B cell (primary cell): ENCODE data around the gene AGTPBP1. TPM values are rescaled to one million over a fixed set of nuclear protein-coding genes. Genes with fewer than 3 reads are reported as not detected.
"Not testable (repeated sequence)": the region's sequence is repeated elsewhere in the genome, so short reads cannot be mapped to it uniquely, and the experiment has no call there.

Source experiments
- ATAC-seq: fragments of 200-7000 bp; cut with Tn5 transposase; one replicate; pipeline ENCODE4 v1.10.0; 2021; ENCODE audit warnings: low read depth, mild to moderate bottlenecking, moderate number of reproducible peaks, moderate library complexity
- CTCF ChIA-PET: fragments of 350-600 bp; sonication (Branson Sonifier 250); formaldehyde crosslinking; loops from one replicate; lab custom pipeline; 2021; ENCODE audit warnings: antibody characterized with exemption, inconsistent platforms; lab: Charles Lee
- POLR2A ChIA-PET: fragments of 350-600 bp; sonication (Branson Sonifier 250); formaldehyde crosslinking; loops from one replicate; lab custom pipeline; 2021; ENCODE audit warnings: antibody characterized with exemption; lab: Charles Lee
- DNase-seq: peaks from one replicate; pipeline ENCODE4 v3.0.0; 2013
- H2AFZ ChIP-seq: 2 replicates; pipeline ENCODE4 v1.6.1; 2012; ENCODE audit warnings: mild to moderate bottlenecking, low read depth, low read length; ENCODE audit not compliant: insufficient read depth, poor library complexity, severe bottlenecking
- H3K27ac ChIP-seq, 2 donors: 1 replicate in 1 of 2; 2 replicates in 1 of 2; pipeline ENCODE4 v1.5.1; 2012 to 2013; ENCODE audit warnings: low read length in 2 of 2, mild to moderate bottlenecking in 2 of 2, moderate library complexity in 1 of 2
- H3K27me3 ChIP-seq, 4 experiments: fragments of 200-600 bp in 1 of 4; sonication (generic) in 1 of 4; replicated peaks in 1 of 4; 1 replicate in 2 of 4; 2 replicates in 2 of 4; pipeline versions ENCODE4 v1.6.1 to v1.7.0; 2013 to 2016; ENCODE audit warnings: low read length in 3 of 4, mild to moderate bottlenecking in 2 of 4, mixed read lengths in 1 of 4, moderate library complexity in 1 of 4; ENCODE audit not compliant: insufficient read depth in 4 of 4, control insufficient read depth in 3 of 4; ENCODE audit errors: control extremely low read depth in 1 of 4
- H3K36me3 ChIP-seq, 2 experiments: replicated peaks in 1 of 2; 1 replicate in 1 of 2; 2 replicates in 1 of 2; pipeline versions ENCODE4 v1.6.1 to v1.7.1; 2013; ENCODE audit warnings: low read length in 1 of 2; ENCODE audit not compliant: insufficient read depth in 2 of 2, control insufficient read depth in 1 of 2; ENCODE audit errors: control extremely low read depth in 1 of 2, extremely low read depth in 1 of 2
- H3K4me1 ChIP-seq, 2 donors: fragments of 200-600 bp in 1 of 2; sonication (generic) in 1 of 2; 1 replicate in 1 of 2; 2 replicates in 1 of 2; pipeline versions ENCODE4 v1.5.1 to v1.6.1; 2013 to 2017; ENCODE audit warnings: low read length in 2 of 2; ENCODE audit not compliant: control insufficient read depth in 2 of 2, insufficient read depth in 2 of 2
- H3K4me2 ChIP-seq: replicated peaks from 2 replicates; pipeline ENCODE3; 2012; ENCODE audit warnings: mild to moderate bottlenecking, low read depth, low read length; ENCODE audit not compliant: poor library complexity, severe bottlenecking
- H3K4me3 ChIP-seq, 5 experiments: fragments of 200-600 bp in 1 of 5; sonication (generic) in 1 of 5; 1 replicate in 3 of 5; 2 replicates in 2 of 5; pipeline versions ENCODE4 v1.5.1 to v1.7.0; 2011 to 2016; ENCODE audit warnings: low read length in 4 of 5, mild to moderate bottlenecking in 4 of 5, low read depth in 2 of 5, control low read depth in 1 of 5, moderate library complexity in 1 of 5; ENCODE audit not compliant: insufficient read depth in 1 of 5; ENCODE audit errors: control extremely low read depth in 1 of 5, extremely low read depth in 1 of 5
- H3K79me2 ChIP-seq: fragments of 200-600 bp; sonication (generic); one replicate; pipeline ENCODE4 v1.6.0; 2016; ENCODE audit warnings: low read length; ENCODE audit not compliant: control insufficient read depth, insufficient read depth
- H3K9ac ChIP-seq: fragments of 200-600 bp; sonication (generic); 2 replicates; pipeline ENCODE4 v1.6.1; 2017; ENCODE audit warnings: mild to moderate bottlenecking, low read length, moderate library complexity
- H3K9me3 ChIP-seq, 3 donors: one replicate each; pipeline versions ENCODE4 v1.6.1 to v1.7.1; 2013; ENCODE audit warnings: low read length in 2 of 3; ENCODE audit not compliant: control insufficient read depth in 2 of 3, insufficient read depth in 1 of 3; ENCODE audit errors: control extremely low read depth in 1 of 3
- H4K20me1 ChIP-seq: 2 replicates; pipeline ENCODE4 v1.6.0; 2012; ENCODE audit warnings: mild to moderate bottlenecking, low read length; ENCODE audit not compliant: insufficient read depth, control insufficient read depth, poor library complexity, severe bottlenecking
- H3K27ac Mint-ChIP-seq: one replicate; pipeline ENCODE4 v1.8.0; 2021; ENCODE audit warnings: mixed read lengths
- H3K27me3 Mint-ChIP-seq: one replicate; pipeline ENCODE4 v1.8.0; 2021; ENCODE audit warnings: mixed read lengths
- H3K4me1 Mint-ChIP-seq: one replicate; pipeline ENCODE4 v1.8.0; 2021; ENCODE audit warnings: mixed read lengths
- H3K4me3 Mint-ChIP-seq: one replicate; pipeline ENCODE4 v1.8.0; 2021; ENCODE audit warnings: mixed read lengths
- H3K9me3 Mint-ChIP-seq: one replicate; pipeline ENCODE4 v1.8.0; 2022; ENCODE audit warnings: mixed read lengths; ENCODE audit not compliant: insufficient read depth
- EZH2 ChIP-seq: IDR thresholded peaks from 2 replicates; pipeline ENCODE4 v1.6.1; 2012; ENCODE audit warnings: borderline replicate concordance, low read depth, mild to moderate bottlenecking, moderate library complexity, low read length; ENCODE audit not compliant: insufficient read depth, poor library complexity, severe bottlenecking
- WGBS: methylation state at CpG from one replicate; pipeline ENCODE4 v1.1.5; 2013; ENCODE audit warnings: missing lambda C conversion rate; ENCODE audit not compliant: insufficient coverage; 5-methylcytosine and 5-hydroxymethylcytosine counted together
- intact Hi-C: fragments of 100-400 bp; cut with micrococcal nuclease; formaldehyde crosslinking; loops from one replicate; pipeline ENCODE4 v1.10.0; 2022
- polyA plus RNA-seq: library from polyadenylated mRNA; depleted of rRNA; stranded (reverse); fragments of >200 nt; gene quantifications from 2 replicates; pipeline ENCODE4 v1.2.3, GENCODE V29; 2012
- total RNA-seq, 2 donors: library from RNA; stranded (reverse); fragments of 120-200 nt in 1 of 2; gene quantifications; 1 replicate in 1 of 2; 2 replicates in 1 of 2; pipeline versions ENCODE4 v1.2.3 to v1.2.4, GENCODE V29; 2013 to 2022
- TF ChIP-seq, protein P1 (sequence below): fragments of 200-600 bp; IDR thresholded peaks from one replicate; pipeline ENCODE4 v1.8.0; 2022; ENCODE audit warnings: antibody characterized with exemption, mild to moderate bottlenecking

Gene AGTPBP1
- total and polyA plus RNA-seq, 2 donors (not counting 1 experiment from before 2014, with no cell fraction given): 7.5 to 33.1 TPM

DNA sequence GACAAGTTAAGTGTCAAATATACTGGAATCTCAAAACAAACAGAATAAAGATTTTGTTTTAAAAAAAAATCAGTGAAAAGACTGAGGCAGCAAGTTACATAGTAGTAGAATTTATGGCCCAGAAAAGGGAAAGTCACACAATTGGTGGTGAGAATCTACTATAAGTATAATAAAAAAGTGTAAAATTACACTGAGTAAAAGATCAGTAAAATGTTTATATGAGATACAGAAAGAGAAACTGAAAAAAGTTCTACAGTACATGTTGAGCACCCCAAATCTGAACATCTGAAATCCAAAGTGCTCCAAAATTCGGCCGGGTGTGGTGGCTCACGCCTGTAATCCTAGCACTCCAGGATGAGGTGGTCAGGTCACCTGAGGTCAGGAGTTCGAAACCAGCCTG lies 15.0 kb downstream of the AGTPBP1 start:
- H3K4me1 ChIP-seq: peaks cover 5 to 10% of the 10 kb centered on the region in 2 donors
- H3K4me3 ChIP-seq: no peak overlapping the region
- peaks cover 9% of the 10 kb centered on the region for H4K20me1 ChIP-seq
- Mint-ChIP-seq H3K4me3 (no peak overlapping the region), H3K27me3 (no peaks in the 10 kb centered on the region), H3K9me3 (no peaks in the 10 kb centered on the region), H3K27ac (no peak overlapping the region), H3K4me1 (peaks cover 44% of the 10 kb centered on the region)
- CTCF ChIA-PET: no interaction called here
- POLR2A ChIA-PET: no interaction called here
- intact Hi-C loops: no loop called here
- peaks cover 62% of the 10 kb centered on the region for H3K79me2 ChIP-seq
- H3K9ac ChIP-seq: no peak overlapping the region
- 100% methylated on average over 4 of the region's 4 CpGs for WGBS
- no peak overlapping the region for H2AFZ ChIP-seq
- DNase-seq (no peak), ATAC-seq (no peak)
- H3K27ac ChIP-seq: no peak overlapping the region
- TF ChIP-seq, protein P1, sequence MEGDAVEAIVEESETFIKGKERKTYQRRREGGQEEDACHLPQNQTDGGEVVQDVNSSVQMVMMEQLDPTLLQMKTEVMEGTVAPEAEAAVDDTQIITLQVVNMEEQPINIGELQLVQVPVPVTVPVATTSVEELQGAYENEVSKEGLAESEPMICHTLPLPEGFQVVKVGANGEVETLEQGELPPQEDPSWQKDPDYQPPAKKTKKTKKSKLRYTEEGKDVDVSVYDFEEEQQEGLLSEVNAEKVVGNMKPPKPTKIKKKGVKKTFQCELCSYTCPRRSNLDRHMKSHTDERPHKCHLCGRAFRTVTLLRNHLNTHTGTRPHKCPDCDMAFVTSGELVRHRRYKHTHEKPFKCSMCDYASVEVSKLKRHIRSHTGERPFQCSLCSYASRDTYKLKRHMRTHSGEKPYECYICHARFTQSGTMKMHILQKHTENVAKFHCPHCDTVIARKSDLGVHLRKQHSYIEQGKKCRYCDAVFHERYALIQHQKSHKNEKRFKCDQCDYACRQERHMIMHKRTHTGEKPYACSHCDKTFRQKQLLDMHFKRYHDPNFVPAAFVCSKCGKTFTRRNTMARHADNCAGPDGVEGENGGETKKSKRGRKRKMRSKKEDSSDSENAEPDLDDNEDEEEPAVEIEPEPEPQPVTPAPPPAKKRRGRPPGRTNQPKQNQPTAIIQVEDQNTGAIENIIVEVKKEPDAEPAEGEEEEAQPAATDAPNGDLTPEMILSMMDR: no peak
- H3K4me2 ChIP-seq: no peak overlapping the region
- no peaks in the 10 kb centered on the region for H3K27me3 ChIP-seq
- no peaks in the 10 kb centered on the region for H3K36me3 ChIP-seq
- no peaks in the 10 kb centered on the region for H3K9me3 ChIP-seq

GRCh38 chr9:85723215-85723614 lies 18.5 kb downstream of the AGTPBP1 start:
- no peaks in the 10 kb centered on the region for H3K9me3 Mint-ChIP-seq
- ChIA-PET CTCF (interaction anchor here (0.9 kb wide), 1 partner anchor 14 kb away, joined by 4 read pairs; no protein-coding TSS in a partner anchor), POLR2A (interaction anchor here (0.6 kb wide), 1 partner anchor 1804 kb away, joined by 4 read pairs; no protein-coding TSS in a partner anchor)
- no peak for TF ChIP-seq EZH2
- TF ChIP-seq, protein P1: no peak
- Histone ChIP-seq H3K4me1 (peaks cover 5 to 10% of the 10 kb centered on the region in 2 donors), H3K4me3 (no peak overlapping the region), H2AFZ (no peak overlapping the region), H3K9ac (no peak overlapping the region), H3K36me3 (no peaks in the 10 kb centered on the region), H4K20me1 (peaks cover 6% of the 10 kb centered on the region), H3K4me2 (no peak overlapping the region), H3K27me3 (no peaks in the 10 kb centered on the region), H3K79me2 (peaks cover 40% of the 10 kb centered on the region), H3K27ac (no peak overlapping the region), H3K9me3 (no peaks in the 10 kb centered on the region)
- ATAC-seq (no peak), DNase-seq (no peak)
- no peaks in the 10 kb centered on the region for H3K27me3 Mint-ChIP-seq
- no peak overlapping the region for H3K4me3 Mint-ChIP-seq
- peaks cover 48% of the 10 kb centered on the region for H3K4me1 Mint-ChIP-seq
- WGBS: 94% methylated on average over 7 of the region's 7 CpGs
- H3K27ac Mint-ChIP-seq: no peak overlapping the region
- intact Hi-C loops: no loop called here

DNA sequence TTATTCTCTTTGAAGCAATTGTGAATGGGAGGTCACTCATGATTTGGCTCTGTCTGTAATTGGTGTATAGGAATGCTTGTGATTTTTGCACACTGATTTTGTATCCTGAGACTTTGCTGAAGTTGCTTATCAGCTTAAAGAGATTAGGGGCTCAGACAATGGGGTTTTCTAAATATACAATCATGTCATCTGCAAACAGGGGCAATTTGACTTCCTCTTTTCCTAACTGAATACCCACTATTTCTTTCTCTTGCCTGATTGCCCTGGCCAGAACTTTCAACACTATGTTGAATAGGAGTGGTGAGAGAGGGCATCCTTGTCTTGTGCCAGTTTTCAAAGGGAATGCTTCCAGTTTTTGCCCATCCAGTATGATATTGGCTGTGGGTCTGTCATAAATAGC lies 22.3 kb downstream of the AGTPBP1 start:
- intact Hi-C loops, H3K4me3 ChIP-seq, H3K27me3 ChIP-seq, ATAC-seq, H3K9ac ChIP-seq, H3K27ac ChIP-seq, H3K27ac Mint-ChIP-seq, H3K4me2 ChIP-seq, H2AFZ ChIP-seq, H3K4me3 Mint-ChIP-seq, H3K36me3 ChIP-seq, DNase-seq, POLR2A ChIA-PET, H3K79me2 ChIP-seq, H3K9me3 Mint-ChIP-seq, H3K9me3 ChIP-seq, H4K20me1 ChIP-seq, H3K27me3 Mint-ChIP-seq: not testable (repeated sequence)
- peaks cover 24 to 35% of the 10 kb centered on the region in 2 donors for H3K4me1 ChIP-seq
- CTCF ChIA-PET: interaction anchor here (1.3 kb wide), 1 partner anchor 19 kb away, joined by 4 read pairs; no protein-coding TSS in a partner anchor
- peaks cover 60% of the 10 kb centered on the region for H3K4me1 Mint-ChIP-seq
